ENCODE measurements around the gene MT1F.

DNA sequence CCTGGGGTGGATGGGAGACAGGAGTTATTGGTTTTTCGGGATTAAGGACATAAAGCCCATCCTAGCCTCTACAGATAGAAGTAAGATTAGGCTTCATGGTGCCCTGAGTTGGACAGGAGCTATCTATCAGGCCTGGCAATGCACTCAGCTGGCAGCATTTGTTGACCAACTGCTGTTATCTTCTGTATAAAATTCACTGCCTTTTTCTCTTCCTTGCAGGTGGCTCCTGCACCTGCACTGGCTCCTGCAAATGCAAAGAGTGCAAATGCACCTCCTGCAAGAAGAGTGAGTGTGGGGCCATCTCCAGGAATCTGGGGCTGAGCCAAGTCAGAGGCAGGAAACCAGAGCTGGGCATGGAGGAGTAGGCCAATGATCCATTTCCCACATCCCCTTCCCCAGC is 18.7 kb upstream of the MT1F start:
- TF ChIP-seq, protein P1, sequence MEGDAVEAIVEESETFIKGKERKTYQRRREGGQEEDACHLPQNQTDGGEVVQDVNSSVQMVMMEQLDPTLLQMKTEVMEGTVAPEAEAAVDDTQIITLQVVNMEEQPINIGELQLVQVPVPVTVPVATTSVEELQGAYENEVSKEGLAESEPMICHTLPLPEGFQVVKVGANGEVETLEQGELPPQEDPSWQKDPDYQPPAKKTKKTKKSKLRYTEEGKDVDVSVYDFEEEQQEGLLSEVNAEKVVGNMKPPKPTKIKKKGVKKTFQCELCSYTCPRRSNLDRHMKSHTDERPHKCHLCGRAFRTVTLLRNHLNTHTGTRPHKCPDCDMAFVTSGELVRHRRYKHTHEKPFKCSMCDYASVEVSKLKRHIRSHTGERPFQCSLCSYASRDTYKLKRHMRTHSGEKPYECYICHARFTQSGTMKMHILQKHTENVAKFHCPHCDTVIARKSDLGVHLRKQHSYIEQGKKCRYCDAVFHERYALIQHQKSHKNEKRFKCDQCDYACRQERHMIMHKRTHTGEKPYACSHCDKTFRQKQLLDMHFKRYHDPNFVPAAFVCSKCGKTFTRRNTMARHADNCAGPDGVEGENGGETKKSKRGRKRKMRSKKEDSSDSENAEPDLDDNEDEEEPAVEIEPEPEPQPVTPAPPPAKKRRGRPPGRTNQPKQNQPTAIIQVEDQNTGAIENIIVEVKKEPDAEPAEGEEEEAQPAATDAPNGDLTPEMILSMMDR (IDR thresholded peaks at IDR 0.05): no peak
- no peak for TF ChIP-seq POLR2A (IDR thresholded peaks at IDR 0.05)

All from gastroesophageal sphincter (tissue), 3 donors.